ENCODE data around the gene OASL.

The OASL gene

DNA sequence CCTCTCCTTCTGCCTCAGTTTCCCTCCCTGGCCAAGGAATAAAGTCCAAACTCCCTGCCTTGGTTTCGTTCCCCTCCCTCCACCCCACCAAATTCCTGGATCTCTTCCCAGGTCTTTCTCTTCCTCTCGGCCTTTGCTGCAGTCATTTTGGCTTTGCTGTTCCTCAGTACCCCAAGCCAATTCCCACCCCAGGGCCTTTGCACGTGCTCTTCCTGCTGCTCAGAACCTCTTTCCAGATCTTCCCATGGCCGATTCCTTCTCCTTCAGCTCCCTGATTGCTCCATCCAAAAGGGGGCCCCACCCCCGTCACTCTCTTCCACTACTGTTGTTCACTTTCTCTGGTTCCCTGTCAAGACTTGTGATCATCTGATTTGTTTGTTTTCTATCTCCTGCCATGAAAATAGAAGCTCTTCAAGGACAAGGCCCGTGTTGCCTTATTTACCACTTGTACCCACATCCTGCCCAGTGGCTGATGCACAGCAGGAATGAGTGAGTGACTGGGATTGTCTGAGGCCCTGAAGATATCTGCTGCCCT, 57.6 kb downstream of the OASL start:
- Histone ChIP-seq H3K9me3 (ENCODE audit: low read depth, low read length) (no peaks in the 10 kb centered on the region), H3K27ac (no peak overlapping the region), H3K9ac (ENCODE audit: insufficient read length) (no peak overlapping the region), H3K4me3 (no peak overlapping the region), H3K36me3 (ENCODE audit: insufficient read depth, low read length) (no peaks in the 10 kb centered on the region)
- no peak for DNase-seq (ENCODE audit: low read depth, low spot score)
- TF ChIP-seq POLR2AphosphoS5 (IDR thresholded peaks at IDR 0.05; ENCODE audit: borderline replicate concordance, low read depth, low read length) (no peak), EZH2 (IDR thresholded peaks at IDR 0.05) (no peak), FOXP2 (optimal IDR thresholded peaks at IDR 0.05; ENCODE audit: control extremely low read depth, extremely low read length, insufficient read depth) (no peak)

DNA sequence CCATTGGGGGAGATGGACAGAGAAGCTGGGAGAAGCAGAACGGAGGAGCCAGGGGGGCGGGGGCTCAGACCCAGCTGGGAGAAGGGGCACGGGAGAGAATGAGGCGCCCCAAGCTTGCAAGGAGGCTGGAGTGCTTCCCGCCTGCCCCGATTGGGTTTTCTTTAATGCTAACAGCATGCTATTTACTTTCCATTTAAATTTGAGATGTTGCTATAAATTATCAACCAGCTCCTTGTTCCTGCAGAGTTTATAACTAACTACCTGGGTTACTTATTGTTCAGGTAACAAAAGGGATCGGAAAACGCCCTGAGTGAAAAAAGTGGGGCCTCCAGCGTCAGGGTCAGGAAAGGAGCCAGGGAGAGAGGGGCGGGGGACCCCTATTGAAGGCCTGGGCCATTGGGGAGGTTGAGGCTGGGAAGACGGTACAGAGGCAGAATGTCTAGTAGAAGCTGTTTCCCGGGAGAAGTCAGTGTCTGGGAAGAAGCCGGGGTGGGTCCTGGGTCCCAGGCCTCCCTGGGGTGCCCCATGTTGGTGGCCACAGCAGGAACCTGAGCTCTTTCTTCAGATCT, 58.2 kb downstream of the OASL start:
- Histone ChIP-seq H3K36me3 (ENCODE audit: insufficient read depth, low read length) (no peaks in the 10 kb centered on the region), H3K9me3 (ENCODE audit: low read depth, low read length) (no peaks in the 10 kb centered on the region), H3K4me3 (no peak overlapping the region), H3K9ac (ENCODE audit: insufficient read length) (no peak overlapping the region), H3K27ac (no peak overlapping the region)
- no peak for DNase-seq (ENCODE audit: low read depth, low spot score)
- no peak for TF ChIP-seq EZH2 (IDR thresholded peaks at IDR 0.05)
- TF ChIP-seq FOXP2 (optimal IDR thresholded peaks at IDR 0.05; ENCODE audit: control extremely low read depth, extremely low read length, insufficient read depth): no peak
- no peak for TF ChIP-seq POLR2AphosphoS5 (IDR thresholded peaks at IDR 0.05; ENCODE audit: borderline replicate concordance, low read depth, low read length)

DNA sequence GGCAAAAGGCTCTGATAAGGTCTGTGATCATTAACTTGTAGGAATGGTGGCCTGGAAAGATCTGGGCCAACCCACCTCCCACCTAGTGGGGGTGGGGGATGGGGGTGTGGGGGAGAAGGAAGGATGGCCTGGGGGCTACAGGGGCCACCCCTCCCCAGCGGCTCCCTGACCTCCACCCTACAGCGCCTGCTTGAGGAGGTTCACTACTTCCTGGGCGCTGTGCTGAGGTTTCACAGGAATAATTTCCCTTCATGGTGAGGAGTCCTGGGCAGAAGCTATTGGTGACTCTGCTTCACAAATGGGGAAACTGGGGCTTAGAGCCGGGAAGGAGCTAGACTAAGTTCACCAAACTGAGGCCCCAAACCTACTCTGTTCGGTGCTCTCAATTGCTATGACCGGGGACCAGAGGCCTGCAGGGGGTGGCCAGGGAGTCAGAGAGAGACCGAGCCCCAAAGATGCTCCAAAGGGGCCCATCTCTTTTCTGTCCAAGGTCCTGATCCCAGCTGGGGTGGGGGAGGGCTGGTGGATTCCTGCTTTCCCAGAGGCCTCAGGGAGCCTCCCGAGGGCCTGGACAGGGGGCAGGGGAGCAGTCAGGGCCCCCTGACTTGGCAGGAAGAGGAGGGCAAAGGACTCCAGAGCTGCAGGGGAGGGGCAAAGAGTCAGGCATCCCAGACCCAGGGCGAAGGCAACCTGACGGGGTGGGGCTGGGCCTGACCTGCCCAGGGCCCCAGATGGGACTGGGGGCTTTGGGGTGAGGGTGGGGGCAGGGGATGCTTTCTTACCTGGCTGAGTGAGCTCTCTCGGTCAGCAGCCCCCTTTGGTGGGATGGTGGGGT, 59.0 kb downstream of the OASL start:
- Histone ChIP-seq H3K9ac (ENCODE audit: insufficient read length) (no peak overlapping the region), H3K27ac (no peak overlapping the region), H3K36me3 (ENCODE audit: insufficient read depth, low read length) (no peaks in the 10 kb centered on the region), H3K9me3 (ENCODE audit: low read depth, low read length) (no peaks in the 10 kb centered on the region), H3K4me3 (no peak overlapping the region)
- TF ChIP-seq POLR2AphosphoS5 (IDR thresholded peaks at IDR 0.05; ENCODE audit: borderline replicate concordance, low read depth, low read length) (no peak), FOXP2 (optimal IDR thresholded peaks at IDR 0.05; ENCODE audit: control extremely low read depth, extremely low read length, insufficient read depth) (no peak), EZH2 (IDR thresholded peaks at IDR 0.05) (no peak)
- DNase-seq (ENCODE audit: low read depth, low spot score): no peak

DNA sequence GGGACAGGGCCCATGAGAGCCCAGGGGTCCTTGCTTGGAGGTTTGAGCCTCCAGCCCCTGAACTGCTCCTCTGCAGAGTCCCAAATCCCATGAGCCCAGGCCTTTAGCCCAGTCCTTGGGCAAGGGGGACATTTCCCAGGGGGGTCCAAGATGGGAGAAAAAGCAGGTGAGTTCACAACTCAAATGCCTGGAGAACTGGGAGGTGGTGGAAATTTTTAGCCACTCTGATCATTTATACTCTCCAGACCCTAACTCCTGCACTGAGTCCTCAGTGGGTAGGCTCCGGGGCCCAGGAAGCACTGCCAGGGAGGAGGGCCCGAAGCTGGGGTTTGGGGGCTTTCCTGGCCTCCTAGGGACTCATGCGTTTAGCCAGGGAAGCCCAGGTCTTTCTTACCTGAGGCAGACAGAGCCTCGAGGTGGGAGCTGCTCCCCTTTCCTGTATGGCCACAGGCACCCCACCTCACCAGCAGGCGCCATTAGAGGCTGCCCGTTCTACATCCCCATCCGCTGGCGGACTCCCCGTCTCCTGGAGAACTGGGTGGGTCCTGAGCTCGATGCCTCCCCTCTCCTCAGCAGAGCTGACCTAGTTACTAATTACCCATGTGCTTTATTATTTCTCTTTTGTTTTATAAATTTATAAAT, 59.7 kb downstream of the OASL start:
- no peaks in the 10 kb centered on the region for H3K36me3 ChIP-seq (ENCODE audit: insufficient read depth, low read length)
- H3K27ac ChIP-seq: no peak overlapping the region
- no peak overlapping the region for H3K4me3 ChIP-seq
- TF ChIP-seq FOXP2 (optimal IDR thresholded peaks at IDR 0.05; ENCODE audit: control extremely low read depth, extremely low read length, insufficient read depth) (no peak), EZH2 (IDR thresholded peaks at IDR 0.05) (no peak), POLR2AphosphoS5 (IDR thresholded peaks at IDR 0.05; ENCODE audit: borderline replicate concordance, low read depth, low read length) (no peak)
- DNase-seq (ENCODE audit: low read depth, low spot score): no peak
- H3K9ac ChIP-seq (ENCODE audit: insufficient read length): no peak overlapping the region
- H3K9me3 ChIP-seq (ENCODE audit: low read depth, low read length): no peaks in the 10 kb centered on the region

DNA sequence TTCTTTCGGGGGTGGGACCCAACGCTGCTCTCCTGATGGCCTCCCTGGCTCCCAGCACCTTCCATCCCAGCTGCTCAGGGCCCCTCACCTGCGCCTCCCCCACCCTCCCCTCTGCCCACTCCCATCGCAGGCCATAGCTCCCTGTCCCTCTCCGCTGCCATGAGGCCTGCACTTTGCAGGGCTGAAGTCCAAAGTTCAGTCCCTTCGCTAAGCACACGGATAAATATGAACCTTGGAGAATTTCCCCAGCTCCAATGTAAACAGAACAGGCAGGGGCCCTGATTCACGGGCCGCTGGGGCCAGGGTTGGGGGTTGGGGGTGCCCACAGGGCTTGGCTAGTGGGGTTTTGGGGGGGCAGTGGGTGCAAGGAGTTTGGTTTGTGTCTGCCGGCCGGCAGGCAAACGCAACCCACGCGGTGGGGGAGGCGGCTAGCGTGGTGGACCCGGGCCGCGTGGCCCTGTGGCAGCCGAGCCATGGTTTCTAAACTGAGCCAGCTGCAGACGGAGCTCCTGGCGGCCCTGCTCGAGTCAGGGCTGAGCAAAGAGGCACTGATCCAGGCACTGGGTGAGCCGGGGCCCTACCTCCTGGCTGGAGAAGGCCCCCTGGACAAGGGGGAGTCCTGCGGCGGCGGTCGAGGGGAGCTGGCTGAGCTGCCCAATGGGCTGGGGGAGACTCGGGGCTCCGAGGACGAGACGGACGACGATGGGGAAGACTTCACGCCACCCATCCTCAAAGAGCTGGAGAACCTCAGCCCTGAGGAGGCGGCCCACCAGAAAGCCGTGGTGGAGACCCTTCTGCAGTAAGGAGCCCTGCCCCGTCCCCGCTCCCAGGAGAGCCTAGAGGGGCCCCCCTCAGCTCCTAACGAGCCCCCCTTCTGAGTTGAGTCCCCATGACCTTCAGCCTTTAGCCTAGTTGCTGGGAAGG, 60.5 kb downstream of the OASL start, which contains the start of gene HNF1A:
Gene HNF1A, plus strand, starts transcription at position 248 of the 924 bp plus-strand sequence. Its CDS starts 226 bp downstream, at position 474.
- DNase-seq (ENCODE audit: low read depth, low spot score): no peak
- no peak within 1 kb of the TSS for H3K27ac ChIP-seq
- H3K4me3 ChIP-seq: no peak within 1 kb of the TSS
- TF ChIP-seq POLR2AphosphoS5 (IDR thresholded peaks at IDR 0.05; ENCODE audit: borderline replicate concordance, low read depth, low read length) (no peak), EZH2 (IDR thresholded peaks at IDR 0.05) (no peak), FOXP2 (optimal IDR thresholded peaks at IDR 0.05; ENCODE audit: control extremely low read depth, extremely low read length, insufficient read depth) (no peak)
- H3K36me3 ChIP-seq (ENCODE audit: insufficient read depth, low read length): no peaks in the 10 kb centered on the region
- H3K9ac ChIP-seq (ENCODE audit: insufficient read length): no peak within 1 kb of the TSS
- H3K9me3 ChIP-seq (ENCODE audit: low read depth, low read length): no peaks in the 10 kb centered on the region

DNA sequence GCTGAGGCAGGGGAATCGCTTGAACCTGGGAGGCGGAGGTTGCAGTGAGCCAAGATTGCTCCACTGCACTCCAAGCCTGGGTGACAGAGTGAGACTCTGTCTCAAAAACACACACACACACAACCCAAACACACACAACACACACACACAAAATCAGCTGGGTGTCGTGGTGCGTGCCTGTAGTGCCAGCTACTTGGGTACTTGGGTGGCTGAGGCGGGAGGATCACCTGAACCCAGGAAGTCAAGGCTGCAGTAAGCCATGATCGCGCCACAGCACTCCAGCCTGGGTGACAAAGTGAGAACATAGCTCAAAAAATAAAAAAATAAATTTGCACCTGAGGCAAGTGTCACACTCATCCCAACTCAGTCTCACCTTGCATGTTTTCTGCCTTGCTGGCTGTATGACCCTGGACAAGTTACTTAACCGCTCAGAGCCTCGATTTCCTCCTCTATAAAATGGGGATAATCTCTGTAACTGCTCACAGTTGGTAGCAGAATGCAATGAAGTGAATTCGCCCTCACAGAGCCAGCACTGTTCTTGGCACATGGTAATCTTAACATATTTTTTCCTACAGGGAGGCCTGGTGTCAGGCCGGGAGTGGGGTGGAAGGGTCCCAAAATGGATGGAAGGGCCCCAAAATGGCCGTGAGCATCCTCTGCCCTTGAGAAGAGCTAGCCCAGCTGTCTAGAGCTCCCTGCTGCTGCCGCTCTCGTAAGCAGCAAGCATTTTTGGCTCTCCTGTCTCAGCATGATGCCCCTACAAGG, 61.3 kb downstream of the OASL start:
- H3K4me3 ChIP-seq: no peak overlapping the region
- H3K36me3 ChIP-seq (ENCODE audit: insufficient read depth, low read length): no peaks in the 10 kb centered on the region
- no peaks in the 10 kb centered on the region for H3K9me3 ChIP-seq (ENCODE audit: low read depth, low read length)
- no peak for TF ChIP-seq POLR2AphosphoS5 (IDR thresholded peaks at IDR 0.05; ENCODE audit: borderline replicate concordance, low read depth, low read length)
- TF ChIP-seq EZH2 (IDR thresholded peaks at IDR 0.05): no peak
- TF ChIP-seq FOXP2 (optimal IDR thresholded peaks at IDR 0.05; ENCODE audit: control extremely low read depth, extremely low read length, insufficient read depth): no peak
- no peak overlapping the region for H3K9ac ChIP-seq (ENCODE audit: insufficient read length)
- no peak for DNase-seq (ENCODE audit: low read depth, low spot score)
- no peak overlapping the region for H3K27ac ChIP-seq

DNA sequence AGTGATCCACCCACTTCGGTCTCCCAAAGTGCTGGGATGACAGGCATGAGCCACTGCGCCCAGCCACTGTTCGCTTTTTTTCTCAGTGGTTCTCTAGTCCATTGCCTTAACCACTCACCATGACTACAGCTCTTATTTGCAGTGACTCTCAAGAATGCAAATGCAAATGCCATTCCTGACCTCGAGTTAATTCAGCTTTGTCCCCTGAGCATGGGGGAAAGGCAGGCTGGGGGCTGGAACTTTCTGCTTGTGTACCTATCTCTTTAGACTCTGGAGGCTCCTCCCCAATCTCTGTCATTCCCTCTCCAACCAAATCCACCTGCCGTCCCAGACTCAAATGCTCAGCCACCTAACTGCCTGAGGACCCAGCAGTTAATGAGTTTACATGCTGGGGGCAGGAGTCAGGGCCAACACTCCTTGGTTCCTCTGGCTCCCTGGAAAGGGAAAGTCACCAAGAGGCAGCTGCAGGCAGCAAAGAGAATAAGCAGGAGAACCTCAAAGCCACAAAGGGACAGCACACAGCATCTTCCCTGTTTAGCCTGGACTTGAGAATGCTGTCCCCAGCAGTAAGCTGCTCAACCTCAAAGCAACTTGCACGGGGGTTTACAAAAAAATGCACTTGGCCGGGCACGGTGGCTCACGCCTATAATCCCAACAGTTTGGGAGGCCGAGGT, 66.0 kb downstream of the OASL start:
- no peak overlapping the region for H3K4me3 ChIP-seq
- H3K9ac ChIP-seq (ENCODE audit: insufficient read length): no peak overlapping the region
- TF ChIP-seq FOXP2 (optimal IDR thresholded peaks at IDR 0.05; ENCODE audit: control extremely low read depth, extremely low read length, insufficient read depth): no peak
- TF ChIP-seq POLR2AphosphoS5 (IDR thresholded peaks at IDR 0.05; ENCODE audit: borderline replicate concordance, low read depth, low read length): no peak
- TF ChIP-seq EZH2 (IDR thresholded peaks at IDR 0.05): no peak
- DNase-seq (ENCODE audit: low read depth, low spot score): no peak
- no peak overlapping the region for H3K27ac ChIP-seq
- no peaks in the 10 kb centered on the region for H3K36me3 ChIP-seq (ENCODE audit: insufficient read depth, low read length)
- no peaks in the 10 kb centered on the region for H3K9me3 ChIP-seq (ENCODE audit: low read depth, low read length)
